ENCODE results near the gene HOMER3.

The HOMER3 gene

GRCh38 chr19:18929311-18929710 is 11.7 kb downstream of the HOMER3 start:
- Histone ChIP-seq H3K36me3 (peaks cover 11 to 93% (median 69%) of the 10 kb centered on the region in 3 donors), H3K4me3 (no peak overlapping the region), H3K4me1 (peaks cover 0 to 10% (median 0%) of the 10 kb centered on the region in 4 donors), H3K27ac (no peak overlapping the region), H3K9me3 (no peaks in the 10 kb centered on the region), H3K27me3 (no peaks in the 10 kb centered on the region)
- intact Hi-C loops (cut with DNase I; ENCODE audit: low total_unique reads), result no loop called here
- no peak for DNase-seq
- TF ChIP-seq CTCF (IDR thresholded peaks at IDR 0.05), result no peak

GRCh38 chr19:18928018-18928805 is 12.8 kb downstream of the HOMER3 start:
- H3K9me3 ChIP-seq, result no peaks in the 10 kb centered on the region
- peaks cover 0 to 10% (median 0%) of the 10 kb centered on the region in 4 donors for H3K4me1 ChIP-seq
- intact Hi-C loops (cut with DNase I; ENCODE audit: low total_unique reads), result no loop called here
- H3K36me3 ChIP-seq, result peaks cover 22 to 93% (median 70%) of the 10 kb centered on the region in 3 donors
- DNase-seq, result no peak
- no peak overlapping the region for H3K4me3 ChIP-seq
- TF ChIP-seq CTCF (IDR thresholded peaks at IDR 0.05), result no peak
- no peak overlapping the region for H3K27ac ChIP-seq
- no peaks in the 10 kb centered on the region for H3K27me3 ChIP-seq

DNA sequence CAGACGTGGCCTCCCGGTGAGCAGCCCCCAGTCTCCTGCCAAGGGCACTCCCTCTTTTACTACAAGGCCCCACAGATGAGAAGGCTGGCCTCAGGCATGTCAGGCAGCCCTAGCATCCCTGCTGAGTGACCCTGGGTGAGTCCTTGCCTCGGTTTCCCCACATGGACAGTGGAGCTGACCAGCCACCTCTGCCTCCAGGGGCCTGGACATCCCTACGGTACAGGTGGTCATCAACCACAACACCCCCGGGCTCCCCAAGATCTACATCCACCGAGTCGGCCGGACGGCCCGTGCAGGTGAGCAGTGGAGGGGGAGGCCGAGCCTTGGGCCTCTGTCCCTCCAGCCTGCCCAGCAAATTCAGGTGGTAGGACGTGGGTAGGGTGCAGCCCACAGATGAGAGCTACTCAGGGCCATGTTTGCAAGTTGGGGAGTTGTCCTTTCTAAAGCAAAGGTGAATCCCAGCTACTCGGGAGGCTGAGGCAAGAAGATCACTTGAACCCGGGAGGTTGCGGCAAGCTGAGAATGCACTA is 16.3 kb downstream of the HOMER3 start:
- H3K27me3 ChIP-seq, result no peaks in the 10 kb centered on the region
- H3K4me1 ChIP-seq, result peaks cover 0 to 19% (median 15%) of the 10 kb centered on the region in 4 donors
- DNase-seq, result no peak
- H3K9me3 ChIP-seq, result no peaks in the 10 kb centered on the region
- H3K36me3 ChIP-seq, result peaks cover 41 to 89% (median 79%) of the 10 kb centered on the region in 3 donors
- no peak overlapping the region for H3K27ac ChIP-seq
- no peak overlapping the region for H3K4me3 ChIP-seq
- intact Hi-C loops (cut with DNase I; ENCODE audit: low total_unique reads), result no loop called here
- TF ChIP-seq CTCF (IDR thresholded peaks at IDR 0.05), result no peak

GRCh38 chr19:18922228-18922985 is 18.6 kb downstream of the HOMER3 start:
- DNase-seq, result no peak
- no peak overlapping the region for H3K27ac ChIP-seq
- H3K4me3 ChIP-seq, result no peak overlapping the region
- intact Hi-C loops (cut with DNase I; ENCODE audit: low total_unique reads), result no loop called here
- TF ChIP-seq CTCF (IDR thresholded peaks at IDR 0.05), result no peak
- H3K4me1 ChIP-seq, result peaks cover 0 to 33% (median 26%) of the 10 kb centered on the region in 4 donors
- peaks cover 41 to 65% (median 57%) of the 10 kb centered on the region in 3 donors for H3K36me3 ChIP-seq
- H3K27me3 ChIP-seq, result no peaks in the 10 kb centered on the region
- H3K9me3 ChIP-seq, result no peaks in the 10 kb centered on the region

DNA sequence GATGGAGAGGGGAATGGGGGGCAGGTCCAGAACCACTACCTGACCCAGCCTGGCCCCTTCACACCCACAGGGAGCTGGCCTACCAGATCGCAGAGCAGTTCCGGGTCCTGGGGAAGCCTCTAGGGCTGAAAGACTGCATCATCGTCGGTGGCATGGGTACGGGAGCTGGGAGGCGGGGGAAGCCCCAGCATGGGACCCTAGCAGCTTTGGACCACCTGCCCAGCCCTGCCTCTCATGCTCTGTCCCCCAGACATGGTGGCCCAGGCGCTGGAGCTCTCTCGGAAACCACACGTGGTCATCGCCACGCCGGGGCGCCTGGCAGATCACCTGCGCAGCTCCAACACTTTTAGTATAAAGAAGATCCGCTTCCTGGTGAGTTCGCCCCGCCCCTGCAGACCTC is 19.4 kb downstream of the HOMER3 start:
- Histone ChIP-seq H3K4me3 (no peak overlapping the region), H3K36me3 (peaks cover 41 to 57% (median 53%) of the 10 kb centered on the region in 3 donors), H3K4me1 (peaks cover 0 to 42% (median 29%) of the 10 kb centered on the region in 4 donors), H3K27me3 (no peaks in the 10 kb centered on the region), H3K9me3 (no peaks in the 10 kb centered on the region), H3K27ac (no peak overlapping the region)
- no peak for DNase-seq
- no peak for TF ChIP-seq CTCF (IDR thresholded peaks at IDR 0.05)
- intact Hi-C loops (cut with DNase I; ENCODE audit: low total_unique reads), result no loop called here

All from tibial artery (tissue), 4 donors.